Karpas-422 (cell line): Measurements from ENCODE around the gene ATP11C. TPM values are rescaled to one million over a fixed set of nuclear protein-coding genes. Genes with fewer than 3 reads are reported as not detected.
A peak's percentile ranks its signal among the peaks of the same experiment; 100 is the strongest.
"Not testable (repeated sequence)": the region's sequence is repeated elsewhere in the genome, so short reads cannot be mapped to it uniquely, and the experiment has no call there.

Experiments
- DNase-seq: peaks from one replicate; pipeline ENCODE4 v3.0.0-alpha.2; 2015
- H2AFZ ChIP-seq: fragments of 200-600 bp; sonication (generic); 2 replicates; pipeline ENCODE4 v1.6.1; 2014; ENCODE audit warnings: antibody characterized with exemption, low read length, mixed read lengths
- H3K27ac ChIP-seq: fragments of 200-600 bp; sonication (generic); 2 replicates; pipeline ENCODE4 v1.5.1; 2014; ENCODE audit warnings: mild to moderate bottlenecking, low read length, moderate library complexity
- H3K27me3 ChIP-seq: fragments of 200-600 bp; sonication (generic); 2 replicates; pipeline ENCODE4 v1.6.1; 2014; ENCODE audit warnings: low read length, mixed read lengths
- H3K36me3 ChIP-seq: fragments of 200-600 bp; sonication (generic); 2 replicates; pipeline ENCODE4 v1.6.1; 2014; ENCODE audit warnings: low read length, mixed read lengths; ENCODE audit not compliant: insufficient read depth
- H3K4me1 ChIP-seq: fragments of 200-600 bp; sonication (generic); 2 replicates; pipeline ENCODE4 v1.6.1; 2014; ENCODE audit warnings: mild to moderate bottlenecking, low read length, mixed read lengths
- H3K4me2 ChIP-seq: fragments of 200-600 bp; sonication (generic); 2 replicates; pipeline ENCODE4 v1.6.1; 2014; ENCODE audit warnings: low read length, low read depth, mild to moderate bottlenecking; ENCODE audit not compliant: poor library complexity, severe bottlenecking
- H3K4me3 ChIP-seq: fragments of 200-600 bp; sonication (generic); 2 replicates; pipeline ENCODE4 v1.5.1; 2014; ENCODE audit warnings: mild to moderate bottlenecking, antibody characterized with exemption, low read length, mixed read lengths
- H3K79me2 ChIP-seq: fragments of 200-600 bp; sonication (generic); 2 replicates; pipeline ENCODE4 v1.6.1; 2014; ENCODE audit warnings: mild to moderate bottlenecking, low read length, mixed read lengths
- H3K9ac ChIP-seq: fragments of 200-600 bp; sonication (generic); 2 replicates; pipeline ENCODE4 v1.6.0; 2014; ENCODE audit warnings: low read length
- H3K9me2 ChIP-seq: fragments of 200-600 bp; sonication (generic), shearing (Covaris generic); replicated peaks from 2 replicates; pipeline ENCODE4 v1.6.0; 2014; ENCODE audit warnings: mild to moderate bottlenecking, low read length, moderate library complexity; ENCODE audit not compliant: insufficient read depth
- H3K9me3 ChIP-seq: fragments of 300-700, 200-600 bp; sonication (generic); 2 replicates; pipeline ENCODE4 v1.6.1; 2014; ENCODE audit warnings: low read length, mixed read lengths
- H4K20me1 ChIP-seq: fragments of 200-600 bp; sonication (generic); 2 replicates; pipeline ENCODE4 v1.6.1; 2014; ENCODE audit warnings: mild to moderate bottlenecking, antibody characterized with exemption, low read length, low read depth; ENCODE audit not compliant: insufficient read depth
- total RNA-seq: library from RNA; depleted of rRNA; stranded (reverse); fragments of >200 nt; shearing (Covaris generic); gene quantifications from 2 replicates; pipeline ENCODE4 v1.2.3, GENCODE V29; 2014; ENCODE audit warnings: low replicate concordance

The ATP11C gene
- total RNA-seq, 1 experiment from 2014 or later, result 37.4 TPM

DNA sequence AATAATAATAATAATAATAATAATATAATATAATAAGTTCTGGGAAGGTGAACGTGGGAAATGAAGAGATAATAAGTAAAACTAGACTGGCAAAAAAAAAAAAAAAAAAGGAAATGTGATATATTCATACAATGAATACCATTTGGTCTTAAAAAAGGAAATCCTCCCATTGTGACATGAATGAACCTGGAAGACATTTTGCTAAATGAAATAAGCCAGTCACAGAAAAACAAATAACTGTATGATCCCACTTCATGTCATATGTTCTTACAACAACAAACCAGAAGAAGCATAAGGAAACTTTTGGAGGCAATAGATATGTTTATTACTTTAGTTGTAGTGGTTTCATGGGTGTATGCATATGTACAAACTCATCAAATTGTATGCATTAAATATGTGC lies 63.1 kb downstream of the ATP11C start:
- H3K9me3 ChIP-seq, result 0 out of 2 replicates have a peak, but pooled peaks cover under 1% of the 10 kb centered on the region
- peaks cover 10% of the 10 kb centered on the region; the same call in 1 of the 2 replicates for H3K79me2 ChIP-seq
- no peaks in the 10 kb centered on the region for H3K4me1 ChIP-seq
- H4K20me1 ChIP-seq, result no peaks in the 10 kb centered on the region
- no peak overlapping the region for H3K27ac ChIP-seq
- no peaks in the 10 kb centered on the region for H3K27me3 ChIP-seq
- H3K9ac ChIP-seq, result no peak overlapping the region
- no peak overlapping the region for H3K4me2 ChIP-seq
- DNase-seq, result no peak
- no peak overlapping the region for H2AFZ ChIP-seq
- no peak overlapping the region for H3K4me3 ChIP-seq
- H3K9me2 ChIP-seq, result no peaks in the 10 kb centered on the region
- no peaks in the 10 kb centered on the region for H3K36me3 ChIP-seq

DNA sequence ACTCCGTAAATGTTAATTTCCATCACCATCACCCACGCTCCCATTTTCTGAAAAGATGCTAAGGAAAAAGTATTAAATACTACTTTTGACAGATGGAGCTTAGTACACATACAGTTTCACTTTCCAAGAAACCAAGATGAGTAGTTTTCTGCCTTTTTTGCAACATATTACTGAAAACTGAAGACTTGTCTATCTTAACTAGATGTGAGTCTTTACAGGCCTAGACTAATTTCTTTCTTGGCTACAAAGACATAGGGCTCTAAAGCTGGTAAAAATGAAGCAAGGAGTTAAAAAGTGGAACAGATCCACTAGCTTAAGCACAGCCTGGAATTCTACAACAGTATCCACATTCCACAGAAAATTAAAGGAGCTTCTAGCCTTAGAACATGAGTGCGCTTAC lies 68.2 kb downstream of the ATP11C start:
- DNase-seq, result no peak
- no peak overlapping the region for H3K9ac ChIP-seq
- no peaks in the 10 kb centered on the region for H3K4me1 ChIP-seq
- H3K27ac ChIP-seq, result no peak overlapping the region
- H3K27me3 ChIP-seq, result no peaks in the 10 kb centered on the region
- no peak overlapping the region for H3K4me2 ChIP-seq
- H3K9me2 ChIP-seq, result no peaks in the 10 kb centered on the region
- H2AFZ ChIP-seq, result no peak overlapping the region
- H3K9me3 ChIP-seq, result 0 out of 2 replicates have a peak, but pooled peaks cover 3% of the 10 kb centered on the region
- H3K36me3 ChIP-seq, result no peaks in the 10 kb centered on the region
- peaks cover 10% of the 10 kb centered on the region; the same call in 1 of the 2 replicates for H3K79me2 ChIP-seq
- no peak overlapping the region for H3K4me3 ChIP-seq
- H4K20me1 ChIP-seq, result no peaks in the 10 kb centered on the region

DNA sequence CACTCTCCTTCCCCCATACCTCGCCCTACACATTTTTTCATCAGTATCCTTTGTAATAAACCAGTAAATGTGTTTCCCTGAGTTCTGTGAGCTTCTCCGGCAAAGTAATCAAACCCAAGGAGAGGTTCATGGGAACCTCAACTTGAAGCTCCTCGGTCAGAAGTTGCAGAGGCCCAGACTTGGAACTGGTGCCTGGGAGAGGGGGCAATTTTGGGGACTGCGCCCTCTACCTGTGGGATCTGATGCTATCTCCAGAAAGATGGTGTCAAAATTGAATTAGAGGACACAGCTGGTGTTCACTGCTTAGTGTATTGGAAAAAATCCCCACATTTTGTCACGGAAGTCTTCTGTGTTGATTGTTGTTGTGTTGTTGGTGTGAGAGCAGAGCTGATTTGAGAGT lies 70.6 kb downstream of the ATP11C start:
- no peak overlapping the region for H3K9ac ChIP-seq
- peaks cover 4% of the 10 kb centered on the region; the same call in 1 of the 2 replicates for H3K79me2 ChIP-seq
- H3K9me3 ChIP-seq, result 0 out of 2 replicates have a peak, but pooled peaks cover 3% of the 10 kb centered on the region
- H3K4me1 ChIP-seq, result no peaks in the 10 kb centered on the region
- H3K9me2 ChIP-seq, result no peaks in the 10 kb centered on the region
- no peak overlapping the region for H3K4me2 ChIP-seq
- H4K20me1 ChIP-seq, result no peaks in the 10 kb centered on the region
- peak; percentile 43 for DNase-seq
- no peak overlapping the region for H3K4me3 ChIP-seq
- H2AFZ ChIP-seq, result no peak overlapping the region
- H3K27me3 ChIP-seq, result no peaks in the 10 kb centered on the region
- no peaks in the 10 kb centered on the region for H3K36me3 ChIP-seq
- no peak overlapping the region for H3K27ac ChIP-seq

DNA sequence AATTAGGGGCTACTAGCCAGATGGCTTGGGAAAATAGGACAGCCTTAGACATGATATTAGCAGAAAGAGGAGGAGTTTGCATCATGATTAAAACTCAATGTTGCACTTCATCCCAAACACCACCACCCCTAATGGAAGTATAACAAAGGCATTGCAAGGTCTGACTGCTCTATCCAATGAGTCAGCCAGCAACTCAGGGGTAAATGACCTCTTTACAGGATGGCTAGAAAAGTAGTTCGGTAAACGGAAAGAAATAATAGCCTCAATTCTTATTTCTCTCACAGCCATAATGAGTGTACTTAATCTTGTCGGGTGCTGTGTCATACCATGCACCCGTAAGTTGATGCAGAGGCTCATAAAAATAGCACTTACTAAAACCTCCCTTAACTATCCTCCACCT lies 76.0 kb downstream of the ATP11C start:
- not testable (repeated sequence) for H3K79me2 ChIP-seq, H4K20me1 ChIP-seq, H3K4me1 ChIP-seq, H3K4me3 ChIP-seq, H3K4me2 ChIP-seq, H3K36me3 ChIP-seq, H3K9me2 ChIP-seq, DNase-seq, H2AFZ ChIP-seq, H3K9me3 ChIP-seq, H3K9ac ChIP-seq, H3K27ac ChIP-seq, H3K27me3 ChIP-seq

DNA sequence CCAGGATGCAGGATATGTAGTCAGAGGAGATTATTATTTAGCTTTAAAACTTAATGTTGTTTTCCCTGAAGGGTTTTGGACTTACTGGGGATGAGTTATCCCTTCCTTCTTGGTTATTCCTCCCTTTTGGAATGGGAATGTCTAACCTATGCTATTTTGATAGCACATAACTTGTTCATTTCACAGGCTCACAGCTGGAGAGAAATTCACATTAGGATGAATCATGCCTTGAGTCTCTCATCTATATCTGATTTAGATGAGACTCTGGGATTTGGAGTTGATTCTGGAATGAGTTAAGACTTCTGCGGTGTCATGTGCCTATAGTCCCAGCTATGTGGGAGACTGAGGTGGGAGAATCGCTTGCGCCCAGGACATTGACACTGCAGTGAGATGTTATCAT lies 81.1 kb downstream of the ATP11C start:
- H3K9me3 ChIP-seq, result no peaks in the 10 kb centered on the region
- no peaks in the 10 kb centered on the region for H4K20me1 ChIP-seq
- H3K4me2 ChIP-seq, result no peak overlapping the region
- H2AFZ ChIP-seq, result no peak overlapping the region
- no peaks in the 10 kb centered on the region for H3K4me1 ChIP-seq
- no peak overlapping the region for H3K9ac ChIP-seq
- no peak overlapping the region for H3K27ac ChIP-seq
- H3K27me3 ChIP-seq, result no peaks in the 10 kb centered on the region
- H3K36me3 ChIP-seq, result no peaks in the 10 kb centered on the region
- no peaks in the 10 kb centered on the region for H3K9me2 ChIP-seq
- H3K79me2 ChIP-seq, result no peaks in the 10 kb centered on the region
- DNase-seq, result no peak
- no peak overlapping the region for H3K4me3 ChIP-seq

DNA sequence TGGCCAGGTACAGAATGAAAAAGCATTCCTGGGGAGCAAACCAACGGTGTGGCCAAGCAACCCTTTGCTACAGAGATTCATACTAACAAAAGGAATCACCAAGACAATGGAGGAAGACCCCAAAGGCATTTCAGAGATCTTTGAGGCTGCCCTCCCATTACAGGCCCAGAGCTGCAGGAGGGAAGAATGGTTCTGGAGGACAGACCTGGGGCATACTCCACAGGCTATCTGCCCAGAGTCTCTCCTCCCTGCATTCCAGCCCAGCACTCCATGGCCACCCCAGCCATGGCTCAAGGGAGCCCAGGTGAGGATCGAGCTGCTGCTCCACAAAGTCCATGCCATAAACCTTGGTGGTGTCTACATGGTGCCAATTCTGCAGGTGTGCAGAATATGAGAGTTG lies 81.9 kb downstream of the ATP11C start:
- Histone ChIP-seq H3K27ac (no peak overlapping the region), H3K9me2 (no peaks in the 10 kb centered on the region), H3K9me3 (no peaks in the 10 kb centered on the region), H3K4me3 (no peak overlapping the region), H3K36me3 (no peaks in the 10 kb centered on the region), H4K20me1 (no peaks in the 10 kb centered on the region), H2AFZ (no peak overlapping the region), H3K27me3 (no peaks in the 10 kb centered on the region), H3K4me1 (peaks cover 3% of the 10 kb centered on the region), H3K9ac (no peak overlapping the region), H3K79me2 (no peaks in the 10 kb centered on the region), H3K4me2 (no peak overlapping the region)
- DNase-seq, result no peak

DNA sequence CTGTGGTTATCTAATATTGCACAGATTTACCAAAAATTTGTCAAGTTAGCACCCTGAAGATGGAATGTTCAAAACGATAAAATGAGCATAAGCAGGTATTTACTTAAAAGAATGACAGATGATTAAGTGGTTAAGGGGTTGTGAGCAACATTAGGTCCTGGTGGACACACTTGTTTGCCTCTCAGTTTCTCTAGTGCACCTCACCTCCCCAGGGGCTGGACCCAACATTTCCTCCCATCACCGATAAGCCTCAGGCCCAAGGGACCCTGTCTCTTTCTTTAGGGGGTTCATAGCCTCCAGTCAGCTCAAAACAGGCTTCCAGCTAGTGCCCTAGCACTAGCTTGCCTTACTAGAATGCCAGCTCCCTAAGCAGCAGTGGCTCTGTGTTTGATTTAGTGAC lies 88.0 kb downstream of the ATP11C start:
- Histone ChIP-seq H4K20me1 (no peaks in the 10 kb centered on the region), H3K36me3 (no peaks in the 10 kb centered on the region), H3K4me2 (peak overlapping the region; percentile 47), H3K4me1 (peaks cover 21% of the 10 kb centered on the region), H3K27me3 (no peaks in the 10 kb centered on the region), H3K79me2 (no peaks in the 10 kb centered on the region), H3K4me3 (no peak overlapping the region), H2AFZ (no peak overlapping the region), H3K9me3 (no peaks in the 10 kb centered on the region; the same call in 1 of the 2 replicates), H3K9ac (no peak overlapping the region), H3K27ac (peak overlapping the region; percentile 28; the same call in 1 of the 2 replicates), H3K9me2 (no peaks in the 10 kb centered on the region)
- DNase-seq, result no peak

DNA sequence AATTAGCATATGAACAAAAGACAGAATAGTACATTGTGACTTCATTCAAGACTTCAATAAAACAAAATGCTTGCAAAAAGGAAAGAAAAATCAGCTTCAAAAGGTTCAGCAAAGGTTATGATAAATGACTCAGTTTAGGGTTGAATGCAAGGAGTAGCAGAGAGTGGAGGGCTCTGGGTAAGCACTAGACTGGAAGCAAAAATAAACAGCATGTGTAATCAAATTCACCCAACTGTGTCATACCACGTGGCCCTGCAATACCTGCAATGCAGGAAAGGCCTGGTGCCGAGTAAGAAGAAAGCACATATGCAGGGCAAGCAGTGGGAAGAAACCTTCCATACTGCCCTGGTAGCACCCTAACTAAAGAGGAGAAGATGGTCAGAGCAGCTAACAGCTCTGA lies 88.7 kb downstream of the ATP11C start:
- no peaks in the 10 kb centered on the region for H3K9me2 ChIP-seq
- no peak overlapping the region for H3K27ac ChIP-seq
- H3K79me2 ChIP-seq, result peaks cover 4% of the 10 kb centered on the region; the same call in 1 of the 2 replicates
- H3K9ac ChIP-seq, result no peak overlapping the region
- no peaks in the 10 kb centered on the region for H4K20me1 ChIP-seq
- H3K4me3 ChIP-seq, result no peak overlapping the region
- H3K9me3 ChIP-seq, result peaks cover 6% of the 10 kb centered on the region
- H2AFZ ChIP-seq, result no peak overlapping the region
- peaks cover 21% of the 10 kb centered on the region for H3K4me1 ChIP-seq
- H3K36me3 ChIP-seq, result no peaks in the 10 kb centered on the region
- no peak for DNase-seq
- H3K4me2 ChIP-seq, result no peak overlapping the region
- no peaks in the 10 kb centered on the region for H3K27me3 ChIP-seq
